Measurements from ENCODE around the gene ANHX.

DNA sequence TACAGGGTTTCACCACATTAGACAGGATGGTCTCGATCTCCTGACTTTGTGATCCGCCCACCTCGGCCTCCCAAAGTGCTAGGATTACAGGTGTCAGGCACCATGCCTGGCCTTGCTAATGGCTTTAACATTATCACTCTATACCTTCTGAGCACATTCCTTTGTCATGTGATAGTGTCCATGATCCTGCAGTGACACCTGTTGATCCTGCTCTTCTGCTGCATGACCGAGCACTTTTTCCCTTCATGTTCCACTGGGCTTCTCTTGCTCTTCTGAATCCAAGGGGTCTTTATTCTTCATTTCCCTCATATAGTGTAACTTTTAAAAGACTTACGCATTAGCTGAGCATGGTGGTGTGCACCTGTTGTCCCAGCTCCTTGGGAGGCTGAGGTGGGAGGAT is 42.8 kb downstream of the ANHX start:
- TF ChIP-seq, protein P1, sequence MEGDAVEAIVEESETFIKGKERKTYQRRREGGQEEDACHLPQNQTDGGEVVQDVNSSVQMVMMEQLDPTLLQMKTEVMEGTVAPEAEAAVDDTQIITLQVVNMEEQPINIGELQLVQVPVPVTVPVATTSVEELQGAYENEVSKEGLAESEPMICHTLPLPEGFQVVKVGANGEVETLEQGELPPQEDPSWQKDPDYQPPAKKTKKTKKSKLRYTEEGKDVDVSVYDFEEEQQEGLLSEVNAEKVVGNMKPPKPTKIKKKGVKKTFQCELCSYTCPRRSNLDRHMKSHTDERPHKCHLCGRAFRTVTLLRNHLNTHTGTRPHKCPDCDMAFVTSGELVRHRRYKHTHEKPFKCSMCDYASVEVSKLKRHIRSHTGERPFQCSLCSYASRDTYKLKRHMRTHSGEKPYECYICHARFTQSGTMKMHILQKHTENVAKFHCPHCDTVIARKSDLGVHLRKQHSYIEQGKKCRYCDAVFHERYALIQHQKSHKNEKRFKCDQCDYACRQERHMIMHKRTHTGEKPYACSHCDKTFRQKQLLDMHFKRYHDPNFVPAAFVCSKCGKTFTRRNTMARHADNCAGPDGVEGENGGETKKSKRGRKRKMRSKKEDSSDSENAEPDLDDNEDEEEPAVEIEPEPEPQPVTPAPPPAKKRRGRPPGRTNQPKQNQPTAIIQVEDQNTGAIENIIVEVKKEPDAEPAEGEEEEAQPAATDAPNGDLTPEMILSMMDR (IDR thresholded peaks at IDR 0.05; ENCODE audit: low read depth, low read length) = no peak
- no peak for TF ChIP-seq POLR2A (IDR thresholded peaks at IDR 0.05; ENCODE audit: extremely low read depth, insufficient read length)
- no peak for TF ChIP-seq MAX (IDR thresholded peaks at IDR 0.05; ENCODE audit: low read depth, low read length)
- no peak for TF ChIP-seq MYC (IDR thresholded peaks at IDR 0.05; ENCODE audit: low read depth, low read length)

All from NB4 (cell line).